Kidney (tissue), 14 donors: Measurements from ENCODE around the gene ARHGAP30. TPM values are rescaled to one million over a fixed set of nuclear protein-coding genes. Genes with fewer than 3 reads are reported as not detected.
A peak's percentile ranks its signal among the peaks of the same experiment; 100 is the strongest.

Source experiments
- DNase-seq, 5 donors: peaks; one replicate each; pipeline ENCODE4 v3.0.0-alpha.2; 2013 to 2020
- FAIRE-seq: peaks from 2 replicates; lab custom pipeline; 2012; peaks lifted over from hg19 to GRCh38; lab: Jason Lieb, UNC
- H3K27ac ChIP-seq, 2 donors: one replicate each; pipeline ENCODE4 v1.7.0; 2013; ENCODE audit warnings: low read depth in 2 of 2, low read length in 2 of 2, inconsistent platforms in 1 of 2
- H3K27me3 ChIP-seq: one replicate; pipeline ENCODE4 v1.7.1; 2013; ENCODE audit warnings: low read length, inconsistent platforms; ENCODE audit not compliant: control insufficient read depth, insufficient read depth
- H3K36me3 ChIP-seq, 3 donors: one replicate each; pipeline versions ENCODE4 v1.7.0 to v1.7.1; 2013; ENCODE audit warnings: low read length in 3 of 3, control low read depth in 1 of 3, inconsistent platforms in 1 of 3; ENCODE audit not compliant: insufficient read depth in 3 of 3, control insufficient read depth in 2 of 3
- H3K4me1 ChIP-seq, 3 donors: one replicate each; pipeline versions ENCODE4 v1.7.0 to v1.7.1; 2013; ENCODE audit warnings: low read length in 3 of 3, inconsistent platforms in 1 of 3, low read depth in 1 of 3; ENCODE audit not compliant: control insufficient read depth in 2 of 3, insufficient read depth in 2 of 3
- H3K4me3 ChIP-seq, 3 donors: one replicate each; pipeline versions ENCODE4 v1.7.0 to v1.8.1; 2013; ENCODE audit warnings: low read length in 3 of 3, control low read depth in 1 of 3, inconsistent platforms in 1 of 3
- H3K9ac ChIP-seq, 3 donors: one replicate each; pipeline versions ENCODE4 v1.7.0 to v1.7.1; 2013; ENCODE audit warnings: low read length in 3 of 3, control low read depth in 1 of 3, inconsistent platforms in 1 of 3
- H3K9me3 ChIP-seq, 3 donors: one replicate each; pipeline versions ENCODE4 v1.7.0 to v1.7.1; 2013; ENCODE audit warnings: low read length in 3 of 3, control low read depth in 1 of 3, inconsistent platforms in 1 of 3; ENCODE audit not compliant: control insufficient read depth in 2 of 3, insufficient read depth in 1 of 3
- CTCF ChIP-seq: IDR thresholded peaks from 3 replicates; pipeline ENCODE4 v1.5.1; 2012; ENCODE audit warnings: mild to moderate bottlenecking, moderate library complexity, borderline replicate concordance; ENCODE audit not compliant: insufficient read depth; ENCODE audit errors: extremely low read depth
- intact Hi-C: fragments of 100-400 bp; cut with DNase I; formaldehyde crosslinking; loops from one replicate; pipeline ENCODE4 v1.11.1; 2022
- polyA plus RNA-seq: library from polyadenylated mRNA; stranded (reverse); fragments of 350-450 nt; fragmentation: Illumina TruSeq; extraction: RNeasy Lipid Tissue Mini Kit (QIAGEN cat#74804); gene quantifications from one replicate; pipeline ENCODE4 v1.2.3, GENCODE V29; 2014; ENCODE audit warnings: low read depth, low replicate concordance; ENCODE audit not compliant: insufficient read depth
- total RNA-seq: library from RNA; stranded (reverse); fragmentation: NEBNext Ultra II Directional; extraction: Animal tissue kit (Norgen Biotek cat#: 25700); gene quantifications from one replicate; pipeline ENCODE4 v1.2.1, GENCODE V29; 2021
- donor health status: control.
- donor health status: control.
- donor health status: control.
- donor health status: control.
- donor health status: control.
- donor health status: DM: yes; HTN: yes; CAD: no.
- donor health status: Normal renal cell carcinoma (clear cell type).

Gene ARHGAP30
- total and polyA plus RNA-seq, 2 donors from 2014 or later: 1.2 to 21.6 TPM

GRCh38 chr1:161008869-161009510 is 60.7 kb downstream of the ARHGAP30 start:
- Histone ChIP-seq H3K4me3 (no peak overlapping the region), H3K4me1 (peaks cover 0 to 21% (median 15%) of the 10 kb centered on the region in 3 donors), H3K36me3 (peaks cover 0 to 5% (median 0%) of the 10 kb centered on the region in 3 donors), H3K9me3 (no peaks in the 10 kb centered on the region), H3K27ac (no peak overlapping the region), H3K9ac (no peak overlapping the region), H3K27me3 (no peaks in the 10 kb centered on the region)
- no peak for FAIRE-seq
- peak in 2 of 5 donors; percentile 37 to 50 for DNase-seq
- no peak for TF ChIP-seq CTCF
- intact Hi-C loops: no loop called here

GRCh38 chr1:161007369-161007768 is 62.3 kb downstream of the ARHGAP30 start:
- FAIRE-seq (no peak), DNase-seq (no peak)
- no peaks in the 10 kb centered on the region for H3K27me3 ChIP-seq
- H3K9ac ChIP-seq: no peak overlapping the region
- intact Hi-C loops: no loop called here
- no peak overlapping the region for H3K27ac ChIP-seq
- H3K9me3 ChIP-seq: no peaks in the 10 kb centered on the region
- peaks cover 0 to 5% (median 0%) of the 10 kb centered on the region in 3 donors for H3K36me3 ChIP-seq
- H3K4me3 ChIP-seq: no peak overlapping the region
- no peak for TF ChIP-seq CTCF
- H3K4me1 ChIP-seq: peaks cover 0 to 15% (median 4%) of the 10 kb centered on the region in 3 donors

- Histone ChIP-seq H3K27me3 (no peaks in the 10 kb centered on the region), H3K4me1 (peaks cover 0 to 13% (median 4%) of the 10 kb centered on the region in 3 donors), H3K9ac (no peak overlapping the region), H3K27ac (no peak overlapping the region), H3K9me3 (no peaks in the 10 kb centered on the region), H3K36me3 (peaks cover 0 to 5% (median 0%) of the 10 kb centered on the region in 3 donors), H3K4me3 (no peak overlapping the region)
- FAIRE-seq: no peak
- intact Hi-C loops: no loop called here
- DNase-seq: no peak
- TF ChIP-seq CTCF: no peak
Measured at GRCh38 chr1:161006563-161006962, 63.1 kb downstream of the ARHGAP30 start.
